ENCODE results near the gene NUDT3.

DNA sequence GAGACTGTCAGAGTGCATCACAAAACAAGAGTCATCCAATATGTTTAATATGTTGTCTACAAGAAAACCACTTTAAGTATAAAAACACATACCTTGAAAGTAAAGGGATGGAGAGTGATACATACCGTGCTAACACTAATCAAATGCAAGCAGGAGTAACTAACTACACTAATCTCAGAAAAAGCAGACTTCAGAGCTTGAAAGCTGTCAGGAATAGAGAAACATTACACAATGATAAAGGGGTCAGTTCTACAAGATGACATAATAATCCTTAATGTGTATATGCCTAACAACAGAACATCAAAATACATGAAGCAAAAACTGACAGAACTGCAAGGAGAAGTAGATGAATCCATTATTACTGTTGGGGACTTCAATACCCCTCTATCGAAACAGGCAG, 84.0 kb downstream of the NUDT3 start:
- TF ChIP-seq EZH2 (IDR thresholded peaks at IDR 0.05; ENCODE audit: insufficient read depth, poor library complexity, severe bottlenecking): no peak
- TF ChIP-seq EZH2phosphoT487 (IDR thresholded peaks at IDR 0.05; ENCODE audit: insufficient read depth, low read depth): no peak
